Naive thymus-derived CD8-positive, alpha-beta T cell (primary cell): Measurements from ENCODE around the gene TRPM8. TPM values are rescaled to one million over a fixed set of nuclear protein-coding genes. Genes with fewer than 3 reads are reported as not detected.

ENCODE experiments used
- ATAC-seq, 2 donors: fragments of 150-1000 bp; cut with Tn5 transposase in 1 of 2; sonication (Bioruptor Pico), chemical (Tn5 transposase) in 1 of 2; 1 replicate in 1 of 2; 2 replicates in 1 of 2; pipeline ENCODE4 v1.10.0; 2021; ENCODE audit warnings: mild to moderate bottlenecking in 2 of 2, moderate library complexity in 2 of 2
- POLR2A ChIA-PET: fragments of 350-600 bp; sonication (Branson Sonifier 250); formaldehyde crosslinking; loops from one replicate; lab custom pipeline; 2021; ENCODE audit warnings: antibody characterized with exemption; lab: Charles Lee
- DNase-seq, 10 donors: peaks; one replicate each; pipeline versions ENCODE4 v3.0.0 to v3.0.0-alpha.2; 2020 to 2022
- H3K27ac Mint-ChIP-seq, 10 donors: one replicate each; pipeline ENCODE4 v1.8.0; 2020 to 2022; ENCODE audit warnings: mild to moderate bottlenecking in 10 of 10, mixed read lengths in 10 of 10, moderate library complexity in 4 of 10, inconsistent platforms in 1 of 10
- H3K27me3 Mint-ChIP-seq, 5 donors: one replicate each; pipeline ENCODE4 v1.8.0; 2021 to 2022; ENCODE audit warnings: mixed read lengths in 5 of 5
- H3K36me3 Mint-ChIP-seq, 3 donors: one replicate each; pipeline ENCODE4 v1.8.0; 2020 to 2022; ENCODE audit warnings: mixed read lengths in 3 of 3, mild to moderate bottlenecking in 2 of 3, inconsistent platforms in 1 of 3
- H3K4me1 Mint-ChIP-seq, 4 donors: one replicate each; pipeline ENCODE4 v1.8.0; 2021 to 2022; ENCODE audit warnings: mixed read lengths in 4 of 4
- H3K4me3 Mint-ChIP-seq, 10 donors: one replicate each; pipeline ENCODE4 v1.8.0; 2020 to 2022; ENCODE audit warnings: mild to moderate bottlenecking in 10 of 10, mixed read lengths in 10 of 10, moderate library complexity in 6 of 10, inconsistent platforms in 1 of 10
- H3K9me3 Mint-ChIP-seq, 9 donors: one replicate each; pipeline ENCODE4 v1.8.0; 2020 to 2022; ENCODE audit warnings: mixed read lengths in 9 of 9, mild to moderate bottlenecking in 3 of 9, inconsistent platforms in 1 of 9, moderate library complexity in 1 of 9
- polyA plus RNA-seq, 3 donors: library from polyadenylated mRNA; unstranded; fragments of 300-500 nt; fragmentation: Illumina TruSeq; gene quantifications; one replicate each; pipeline ENCODE4 v1.2.3, GENCODE V29; 2021
- total RNA-seq, 8 experiments: library from RNA in 2 of 8; stranded (reverse) in 2 of 8; gene quantifications; one replicate each; pipeline ENCODE4 v1.2.3 and lab custom pipeline; 2021 to 2026

TRPM8 gene
- total and polyA plus RNA-seq, 5 experiments from 2014 or later: not detected

GRCh38 chr2:233915128-233915527 lies 2.0 kb upstream of the TRPM8 start:
- ATAC-seq (no peak), DNase-seq (no peak)
- Mint-ChIP-seq H3K27me3 (peaks cover 22 to 50% (median 27%) of the 10 kb centered on the region in 5 donors), H3K36me3 (no peaks in the 10 kb centered on the region), H3K4me1 (peaks cover 0 to 1% (median 0%) of the 10 kb centered on the region in 4 donors), H3K27ac (no peak overlapping the region), H3K4me3 (no peak overlapping the region), H3K9me3 (peaks cover 0 to 13% (median 0%) of the 10 kb centered on the region in 9 donors)
- POLR2A ChIA-PET: no interaction called here

- Mint-ChIP-seq H3K4me1 (peaks cover 0 to 5% (median 0%) of the 10 kb centered on the region in 4 donors), H3K36me3 (peaks cover 0 to 2% (median 0%) of the 10 kb centered on the region in 3 donors), H3K27me3 (peaks cover 15 to 41% (median 28%) of the 10 kb centered on the region in 5 donors), H3K27ac (no peak overlapping the region), H3K4me3 (no peak overlapping the region), H3K9me3 (no peaks in the 10 kb centered on the region)
- ATAC-seq (no peak), DNase-seq (no peak)
- POLR2A ChIA-PET: no interaction called here
These were observed 2.1 kb downstream of the TRPM8 start for GRCh38 chr2:233919319-233919718.

- ATAC-seq: no peak
- POLR2A ChIA-PET: no interaction called here
- Mint-ChIP-seq H3K4me1 (peaks cover 0 to 5% (median 0%) of the 10 kb centered on the region in 4 donors), H3K36me3 (peaks cover 0 to 2% (median 0%) of the 10 kb centered on the region in 3 donors), H3K9me3 (no peaks in the 10 kb centered on the region), H3K27ac (no peak overlapping the region), H3K4me3 (no peak overlapping the region), H3K27me3 (peaks cover 20 to 47% (median 32%) of the 10 kb centered on the region in 5 donors)
- no peak for DNase-seq
These were observed 2.8 kb downstream of the TRPM8 start for GRCh38 chr2:233919938-233920337.

- no peak for DNase-seq
These were observed 5.3 kb downstream of the TRPM8 start for GRCh38 chr2:233922471-233922870.

GRCh38 chr2:233925402-233925801 lies 8.2 kb downstream of the TRPM8 start:
- peaks cover 0 to 2% (median 0%) of the 10 kb centered on the region in 3 donors for H3K36me3 Mint-ChIP-seq
- no peak overlapping the region for H3K4me3 Mint-ChIP-seq
- POLR2A ChIA-PET: no interaction called here
- no peaks in the 10 kb centered on the region for H3K9me3 Mint-ChIP-seq
- ATAC-seq (no peak), DNase-seq (peak in 1 of 10 donors; percentile 51)
- peaks cover 0 to 3% (median under 1%) of the 10 kb centered on the region in 4 donors for H3K4me1 Mint-ChIP-seq
- peaks cover 12 to 49% (median 39%) of the 10 kb centered on the region in 5 donors for H3K27me3 Mint-ChIP-seq
- H3K27ac Mint-ChIP-seq: peak overlapping the region in 1 of 10 donors; percentile 61

More at GRCh38 chr2:233922471-233922870, 5.3 kb downstream of the TRPM8 start:
- Mint-ChIP-seq H3K27ac (no peak overlapping the region), H3K4me3 (no peak overlapping the region), H3K27me3 (peaks cover 12 to 46% (median 29%) of the 10 kb centered on the region in 5 donors), H3K36me3 (peaks cover 0 to 2% (median 0%) of the 10 kb centered on the region in 3 donors), H3K9me3 (no peaks in the 10 kb centered on the region), H3K4me1 (peaks cover 0 to 5% (median 2%) of the 10 kb centered on the region in 4 donors)
- POLR2A ChIA-PET: no interaction called here
- no peak for ATAC-seq

- POLR2A ChIA-PET: no interaction called here
- H3K4me3 Mint-ChIP-seq: no peak overlapping the region
- peaks cover 0 to 3% (median 0%) of the 10 kb centered on the region in 4 donors for H3K4me1 Mint-ChIP-seq
- DNase-seq: no peak
- no peak overlapping the region for H3K27ac Mint-ChIP-seq
- peaks cover 0 to 2% (median 0%) of the 10 kb centered on the region in 3 donors for H3K36me3 Mint-ChIP-seq
- ATAC-seq: no peak
- peaks cover 12 to 62% (median 46%) of the 10 kb centered on the region in 5 donors for H3K27me3 Mint-ChIP-seq
- no peaks in the 10 kb centered on the region for H3K9me3 Mint-ChIP-seq
These were observed 9.6 kb downstream of the TRPM8 start for GRCh38 chr2:233926806-233927205.

GRCh38 chr2:233928594-233929351 lies 11.6 kb downstream of the TRPM8 start:
- no peak for ATAC-seq
- POLR2A ChIA-PET: no interaction called here
- no peaks in the 10 kb centered on the region for H3K9me3 Mint-ChIP-seq
- peak in 1 of 10 donors; percentile 6 for DNase-seq
- peaks cover 0 to 5% (median 0%) of the 10 kb centered on the region in 4 donors for H3K4me1 Mint-ChIP-seq
- peaks cover 20 to 76% (median 57%) of the 10 kb centered on the region in 5 donors for H3K27me3 Mint-ChIP-seq
- H3K36me3 Mint-ChIP-seq: no peaks in the 10 kb centered on the region
- no peak overlapping the region for H3K4me3 Mint-ChIP-seq
- H3K27ac Mint-ChIP-seq: no peak overlapping the region

GRCh38 chr2:233929352-233930022 lies 12.3 kb downstream of the TRPM8 start:
- POLR2A ChIA-PET: no interaction called here
- peaks cover 0 to 5% (median 0%) of the 10 kb centered on the region in 4 donors for H3K4me1 Mint-ChIP-seq
- no peak for DNase-seq
- ATAC-seq: no peak
- H3K36me3 Mint-ChIP-seq: no peaks in the 10 kb centered on the region
- peaks cover 20 to 72% (median 55%) of the 10 kb centered on the region in 5 donors for H3K27me3 Mint-ChIP-seq
- no peaks in the 10 kb centered on the region for H3K9me3 Mint-ChIP-seq
- H3K4me3 Mint-ChIP-seq: no peak overlapping the region
- no peak overlapping the region for H3K27ac Mint-ChIP-seq

- H3K4me3 Mint-ChIP-seq: no peak overlapping the region
- no peak for DNase-seq
- no peaks in the 10 kb centered on the region for H3K9me3 Mint-ChIP-seq
- no peaks in the 10 kb centered on the region for H3K36me3 Mint-ChIP-seq
- no peak overlapping the region for H3K27ac Mint-ChIP-seq
- H3K4me1 Mint-ChIP-seq: peaks cover 7 to 15% (median 9%) of the 10 kb centered on the region in 4 donors
- ATAC-seq: no peak
- H3K27me3 Mint-ChIP-seq: peaks cover 38 to 85% (median 54%) of the 10 kb centered on the region in 5 donors
- POLR2A ChIA-PET: no interaction called here
These were observed 17.4 kb downstream of the TRPM8 start for GRCh38 chr2:233934524-233934923.

GRCh38 chr2:233935426-233935825 lies 18.3 kb downstream of the TRPM8 start:
- Mint-ChIP-seq H3K9me3 (no peaks in the 10 kb centered on the region), H3K27ac (no peak overlapping the region), H3K27me3 (peaks cover 42 to 94% (median 51%) of the 10 kb centered on the region in 5 donors), H3K4me3 (no peak overlapping the region), H3K4me1 (peaks cover 7 to 15% (median 9%) of the 10 kb centered on the region in 4 donors), H3K36me3 (no peaks in the 10 kb centered on the region)
- DNase-seq (no peak), ATAC-seq (no peak)
- POLR2A ChIA-PET: no interaction called here

- DNase-seq: no peak
- ATAC-seq: no peak
- POLR2A ChIA-PET: no interaction called here
- Mint-ChIP-seq H3K36me3 (no peaks in the 10 kb centered on the region), H3K4me3 (no peak overlapping the region), H3K4me1 (peaks cover 7 to 15% (median 9%) of the 10 kb centered on the region in 4 donors), H3K9me3 (peaks cover 0 to 3% (median 0%) of the 10 kb centered on the region in 9 donors), H3K27me3 (peaks cover 49 to 94% (median 54%) of the 10 kb centered on the region in 5 donors), H3K27ac (no peak overlapping the region)
These were observed 18.9 kb downstream of the TRPM8 start for GRCh38 chr2:233936089-233936488.

- DNase-seq: peak in 1 of 10 donors; percentile 3
These were observed 21.6 kb downstream of the TRPM8 start for GRCh38 chr2:233938676-233939370.

More at GRCh38 chr2:233938676-233939370, 21.6 kb downstream of the TRPM8 start:
- H3K36me3 Mint-ChIP-seq: peaks cover 0 to 3% (median 0%) of the 10 kb centered on the region in 3 donors
- peak overlapping the region in 9 of 10 donors; percentile 49 to 84 (median 67) for H3K4me3 Mint-ChIP-seq
- no peak for ATAC-seq
- H3K9me3 Mint-ChIP-seq: peaks cover 0 to 11% (median 3%) of the 10 kb centered on the region in 9 donors
- H3K27ac Mint-ChIP-seq: peak overlapping the region in 1 of 10 donors; percentile 10
- POLR2A ChIA-PET: no interaction called here
- H3K4me1 Mint-ChIP-seq: peaks cover 7 to 15% (median 8%) of the 10 kb centered on the region in 4 donors
- peaks cover 37 to 83% (median 54%) of the 10 kb centered on the region in 5 donors for H3K27me3 Mint-ChIP-seq
